GM12873 (cell line): ENCODE data around the gene CORO2B.

Experiments used
- TF ChIP-seq, protein P1 (sequence below): IDR thresholded peaks from 2 replicates; pipeline ENCODE4 v1.5.1; 2012; ENCODE audit warnings: low read depth, mild to moderate bottlenecking, moderate library complexity, low read length, control low read depth; ENCODE audit not compliant: insufficient read depth; ENCODE audit errors: missing control alignments

CORO2B gene

DNA sequence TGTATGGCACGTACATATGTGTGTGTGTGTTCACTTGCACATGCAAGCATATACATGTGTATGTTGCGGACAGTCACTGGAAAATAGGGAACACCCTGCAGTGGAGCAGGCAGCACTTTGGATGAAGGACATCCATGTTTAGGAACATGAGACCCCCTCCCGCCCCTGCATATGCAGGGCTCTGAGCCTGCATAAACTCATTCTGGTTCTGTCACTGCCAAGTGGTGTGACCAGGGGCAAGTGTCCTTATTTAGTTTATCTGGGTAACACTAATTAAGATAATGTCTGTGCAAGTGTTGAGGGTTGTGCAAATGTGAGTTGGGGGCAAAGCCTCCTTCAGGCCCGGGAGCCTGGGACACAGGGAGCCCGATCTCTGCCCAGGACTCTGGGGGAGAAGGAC lies 105.7 kb downstream of the CORO2B start:
- TF ChIP-seq, protein P1, sequence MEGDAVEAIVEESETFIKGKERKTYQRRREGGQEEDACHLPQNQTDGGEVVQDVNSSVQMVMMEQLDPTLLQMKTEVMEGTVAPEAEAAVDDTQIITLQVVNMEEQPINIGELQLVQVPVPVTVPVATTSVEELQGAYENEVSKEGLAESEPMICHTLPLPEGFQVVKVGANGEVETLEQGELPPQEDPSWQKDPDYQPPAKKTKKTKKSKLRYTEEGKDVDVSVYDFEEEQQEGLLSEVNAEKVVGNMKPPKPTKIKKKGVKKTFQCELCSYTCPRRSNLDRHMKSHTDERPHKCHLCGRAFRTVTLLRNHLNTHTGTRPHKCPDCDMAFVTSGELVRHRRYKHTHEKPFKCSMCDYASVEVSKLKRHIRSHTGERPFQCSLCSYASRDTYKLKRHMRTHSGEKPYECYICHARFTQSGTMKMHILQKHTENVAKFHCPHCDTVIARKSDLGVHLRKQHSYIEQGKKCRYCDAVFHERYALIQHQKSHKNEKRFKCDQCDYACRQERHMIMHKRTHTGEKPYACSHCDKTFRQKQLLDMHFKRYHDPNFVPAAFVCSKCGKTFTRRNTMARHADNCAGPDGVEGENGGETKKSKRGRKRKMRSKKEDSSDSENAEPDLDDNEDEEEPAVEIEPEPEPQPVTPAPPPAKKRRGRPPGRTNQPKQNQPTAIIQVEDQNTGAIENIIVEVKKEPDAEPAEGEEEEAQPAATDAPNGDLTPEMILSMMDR, result no peak

DNA sequence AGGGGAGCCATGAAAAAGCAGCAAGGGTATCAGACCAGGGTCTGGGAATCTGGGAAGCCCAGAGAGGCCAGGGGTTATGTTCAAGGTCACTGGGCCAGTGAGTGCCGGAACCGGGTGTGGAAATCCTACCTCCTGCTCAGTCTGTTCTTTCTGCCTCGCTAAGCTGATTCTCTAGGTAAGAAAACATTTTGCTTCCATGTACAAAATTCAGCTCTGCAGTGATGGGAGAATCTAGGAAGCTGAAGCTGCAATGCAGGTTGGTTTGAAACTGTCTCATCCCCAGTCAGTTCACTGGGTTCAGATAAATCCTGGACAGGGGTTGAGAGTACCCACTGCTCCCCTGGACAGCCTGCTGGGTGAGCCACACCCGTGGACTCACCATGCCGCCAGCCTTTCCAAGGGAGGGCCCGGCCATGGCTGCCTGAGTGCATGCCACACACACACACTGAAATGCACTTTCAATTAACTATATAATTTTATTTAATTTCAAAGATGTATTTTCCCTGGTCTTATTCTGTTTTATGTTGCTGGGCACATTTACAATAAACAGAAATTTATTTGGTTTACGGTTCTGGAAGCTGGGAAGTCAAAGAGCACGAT lies 108.4 kb downstream of the CORO2B start:
- TF ChIP-seq, protein P1, result no peak

DNA sequence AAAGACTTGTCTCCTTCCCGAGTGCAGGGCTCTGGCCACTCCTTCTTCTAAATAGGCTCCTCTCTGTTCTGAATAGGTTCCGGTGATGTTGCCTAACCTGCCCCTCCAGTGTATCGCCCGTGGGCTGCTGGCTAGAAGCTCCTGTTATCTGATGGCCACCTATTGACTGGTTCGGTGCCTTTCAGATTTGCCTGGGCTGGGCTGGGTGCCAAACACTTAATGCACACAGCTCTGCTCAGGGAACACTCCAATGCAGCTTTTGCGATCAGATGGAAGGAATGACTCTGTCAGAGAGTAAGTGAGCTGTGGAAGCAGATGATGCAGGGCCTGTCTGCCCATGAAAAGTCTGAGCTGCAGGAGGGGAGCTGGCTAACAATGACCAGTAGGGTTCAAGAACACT lies 112.9 kb downstream of the CORO2B start:
- TF ChIP-seq, protein P1, result no peak

DNA sequence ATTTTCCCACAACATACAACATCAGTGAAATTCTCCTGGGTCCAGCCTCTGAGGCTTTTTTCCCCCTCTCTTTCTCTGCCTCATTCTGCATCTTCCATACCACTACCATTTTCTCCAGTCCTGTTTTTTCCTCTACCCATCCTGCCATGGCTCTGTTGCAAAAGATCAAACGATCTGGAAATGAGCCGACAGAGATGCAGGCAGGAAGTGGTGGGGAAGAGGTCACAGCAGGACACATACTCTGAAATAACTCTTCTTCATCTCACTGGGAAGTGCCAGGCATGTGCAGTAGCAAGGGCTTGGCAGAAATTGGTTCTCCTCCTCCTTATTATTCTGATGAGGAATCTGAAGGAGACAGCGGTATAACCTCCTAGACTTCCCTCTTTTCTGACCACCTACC lies 114.3 kb downstream of the CORO2B start:
- TF ChIP-seq, protein P1, result no peak

DNA sequence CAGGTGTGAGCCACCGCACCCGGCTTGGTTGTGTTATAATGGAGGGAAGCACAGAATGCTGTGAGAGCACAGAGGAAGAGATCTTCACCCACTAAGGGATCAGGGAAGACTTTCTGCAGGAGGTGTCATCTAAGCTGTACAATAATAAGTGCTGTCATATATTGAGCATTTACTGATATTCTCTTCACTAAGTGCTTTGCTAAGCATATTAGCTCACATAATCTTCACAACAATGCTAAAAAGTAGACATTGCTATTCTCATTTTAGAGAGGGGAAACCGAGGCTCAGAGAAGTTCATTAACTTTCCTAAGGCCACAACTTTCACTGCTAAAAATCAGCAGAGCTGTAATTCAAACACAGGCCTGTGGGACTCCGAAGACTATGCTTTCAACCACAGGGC lies 115.3 kb downstream of the CORO2B start:
- TF ChIP-seq, protein P1, result no peak

DNA sequence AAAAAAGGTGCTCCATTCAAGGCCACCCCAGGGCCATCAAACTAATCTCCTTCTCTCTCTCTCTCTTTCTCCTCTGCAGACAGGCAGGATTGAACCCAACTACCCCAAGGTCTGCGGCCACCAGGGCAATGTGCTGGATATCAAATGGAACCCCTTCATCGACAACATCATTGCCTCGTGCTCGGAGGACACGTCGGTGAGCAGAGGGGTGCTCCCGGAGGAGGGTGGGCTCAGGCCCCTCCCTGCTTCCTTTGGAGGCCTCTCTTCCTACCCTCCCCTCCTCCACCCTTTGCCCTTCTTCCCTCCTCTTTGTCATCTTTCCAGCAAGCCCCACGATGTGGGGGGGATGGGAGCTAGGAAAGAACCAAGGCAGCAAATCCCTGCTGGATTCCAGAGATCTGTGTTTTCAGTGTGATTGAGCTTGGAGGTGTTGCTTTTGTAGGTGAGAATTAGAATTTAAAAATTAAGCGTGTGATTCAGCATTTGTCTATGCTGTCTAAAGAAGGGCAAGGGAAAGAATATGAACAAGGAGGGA lies 116.3 kb downstream of the CORO2B start:
- TF ChIP-seq, protein P1, result no peak

DNA sequence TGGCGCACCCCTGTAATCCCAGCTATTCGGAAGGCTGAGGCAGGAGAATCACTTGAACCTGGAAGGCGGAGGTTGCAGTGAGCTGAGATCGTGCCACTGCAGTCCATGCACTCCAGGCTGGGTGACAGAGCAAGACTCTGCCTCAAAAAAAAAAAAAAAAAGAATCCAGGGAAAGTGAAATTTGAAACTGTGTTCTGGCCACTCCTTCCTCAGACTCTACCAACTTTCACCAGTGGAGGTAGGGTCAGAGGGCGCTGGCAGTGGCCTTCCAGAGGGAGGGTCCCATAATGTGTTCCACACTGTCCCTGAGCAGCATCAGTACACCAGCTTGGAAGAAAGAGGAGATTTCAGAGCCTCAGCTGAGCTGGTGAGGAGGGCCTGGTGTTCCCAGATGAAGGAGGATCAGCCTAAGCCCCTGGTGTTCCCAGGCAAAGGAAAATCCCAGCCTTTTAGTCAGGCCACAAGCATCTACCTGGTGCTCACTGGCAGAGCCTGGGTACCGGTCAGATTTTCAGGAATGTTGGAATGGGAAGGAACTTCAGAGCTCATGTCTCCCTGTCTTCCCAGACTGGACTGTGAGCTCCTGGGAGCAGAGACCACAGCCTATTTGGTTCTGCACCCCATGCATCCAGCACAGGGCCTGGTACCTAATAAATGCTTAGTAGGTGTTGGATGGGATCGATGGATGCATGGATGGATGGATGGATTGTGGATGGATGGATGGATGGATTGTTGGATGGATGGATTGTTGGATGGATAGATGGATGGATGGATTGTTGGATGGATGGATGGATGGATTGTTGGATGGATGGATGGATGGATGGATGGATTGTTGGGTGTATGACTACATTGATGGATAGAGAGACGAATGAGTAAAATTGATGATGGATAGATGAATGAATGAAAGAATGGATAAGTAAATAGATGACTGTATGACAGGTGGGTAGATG lies 117.9 kb downstream of the CORO2B start:
- TF ChIP-seq, protein P1, result no peak
